ENCODE measurements around the gene COL25A1.

DNA sequence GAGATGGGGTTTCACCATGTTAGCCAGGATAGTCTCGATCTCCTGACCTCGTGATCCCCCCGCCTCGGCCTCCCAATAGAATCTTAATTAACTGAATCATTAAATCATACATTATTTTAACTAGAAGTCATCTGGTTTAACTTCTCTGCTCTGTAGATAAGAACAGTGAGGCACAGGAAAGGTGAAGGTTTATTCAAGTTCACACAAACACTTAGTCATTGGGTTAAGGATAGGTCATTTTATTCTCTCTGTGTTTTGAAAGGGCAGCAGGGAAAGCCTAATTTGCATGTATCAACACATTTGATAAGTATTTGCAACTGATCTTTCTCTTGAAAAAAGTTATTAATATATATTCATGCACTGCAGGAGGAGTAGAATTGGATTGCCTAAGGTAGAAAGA is 538.5 kb downstream of the COL25A1 start:
- no peak for TF ChIP-seq CTCF (IDR thresholded peaks at IDR 0.05)
- no peak for TF ChIP-seq POLR2A (IDR thresholded peaks at IDR 0.05)
